Measurements from ENCODE around the gene MMP17.

MMP17 gene

DNA sequence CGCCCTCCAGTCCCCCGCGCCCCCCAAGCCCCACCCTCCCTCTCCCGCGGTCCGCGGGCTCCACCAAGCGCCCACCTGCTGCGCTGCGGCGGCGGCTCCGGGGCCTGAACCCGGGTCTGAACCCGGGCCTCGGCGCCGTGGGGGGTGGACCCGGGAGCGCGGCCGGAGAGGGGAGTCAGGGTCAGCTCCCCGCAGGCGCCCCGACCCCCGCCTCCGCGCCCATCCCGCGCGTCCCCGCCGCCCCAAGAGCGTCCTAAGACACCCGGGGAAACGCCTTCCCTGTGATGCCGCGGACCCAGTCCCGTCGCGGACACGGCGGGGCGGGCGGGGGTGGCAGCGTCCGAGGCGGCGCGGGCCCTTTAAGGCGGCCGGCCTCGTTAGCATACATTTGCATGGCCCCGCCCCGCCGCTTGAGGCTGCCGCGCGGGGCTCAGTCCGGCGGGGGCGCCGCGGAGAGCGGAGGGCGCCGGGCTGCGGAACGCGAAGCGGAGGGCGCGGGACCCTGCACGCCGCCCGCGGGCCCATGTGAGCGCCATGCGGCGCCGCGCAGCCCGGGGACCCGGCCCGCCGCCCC is at the start of gene MMP17:
TSS of gene MMP17 (plus strand) at position 433 of the 574 bp plus-strand sequence. CDS start at position 535, 102 bp downstream.
- peak; percentile 32 for TF ChIP-seq CTCF (IDR thresholded peaks at IDR 0.05; ENCODE audit: insufficient read depth, low read length, poor library complexity, severe bottlenecking)
- H3K27me3 ChIP-seq (replicated peaks; ENCODE audit: control insufficient read depth, insufficient read depth, low read length): peaks cover 4% of the 10 kb centered on the region; the same call in 1 of the 2 replicates
- DNase-seq (ENCODE audit: extremely low read depth, insufficient read length): no peak
- H3K36me3 ChIP-seq (ENCODE audit: control insufficient read depth, insufficient read depth, low read length): no peaks in the 10 kb centered on the region
- H3K4me3 ChIP-seq (replicated peaks; ENCODE audit: low read depth, low read length): peak within 1 kb of the TSS; percentile 35

GRCh38 chr12:131779027-131779426 is 49.2 kb upstream of the MMP17 start:
- TF ChIP-seq CTCF (IDR thresholded peaks at IDR 0.05; ENCODE audit: insufficient read depth, low read length, poor library complexity, severe bottlenecking): no peak
- DNase-seq (ENCODE audit: extremely low read depth, insufficient read length): no peak
- no peak overlapping the region for H3K4me3 ChIP-seq (replicated peaks; ENCODE audit: low read depth, low read length)
- peaks cover 6% of the 10 kb centered on the region for H3K36me3 ChIP-seq (ENCODE audit: control insufficient read depth, insufficient read depth, low read length)
- no peaks in the 10 kb centered on the region for H3K27me3 ChIP-seq (replicated peaks; ENCODE audit: control insufficient read depth, insufficient read depth, low read length)

- H3K36me3 ChIP-seq (ENCODE audit: control insufficient read depth, insufficient read depth, low read length): peaks cover 14% of the 10 kb centered on the region
- H3K27me3 ChIP-seq (replicated peaks; ENCODE audit: control insufficient read depth, insufficient read depth, low read length): no peaks in the 10 kb centered on the region
- TF ChIP-seq CTCF (IDR thresholded peaks at IDR 0.05; ENCODE audit: insufficient read depth, low read length, poor library complexity, severe bottlenecking): no peak
- H3K4me3 ChIP-seq (replicated peaks; ENCODE audit: low read depth, low read length): no peak overlapping the region
- no peak for DNase-seq (ENCODE audit: extremely low read depth, insufficient read length)
Observed at GRCh38 chr12:131782061-131782460, 46.1 kb upstream of the MMP17 start.

DNA sequence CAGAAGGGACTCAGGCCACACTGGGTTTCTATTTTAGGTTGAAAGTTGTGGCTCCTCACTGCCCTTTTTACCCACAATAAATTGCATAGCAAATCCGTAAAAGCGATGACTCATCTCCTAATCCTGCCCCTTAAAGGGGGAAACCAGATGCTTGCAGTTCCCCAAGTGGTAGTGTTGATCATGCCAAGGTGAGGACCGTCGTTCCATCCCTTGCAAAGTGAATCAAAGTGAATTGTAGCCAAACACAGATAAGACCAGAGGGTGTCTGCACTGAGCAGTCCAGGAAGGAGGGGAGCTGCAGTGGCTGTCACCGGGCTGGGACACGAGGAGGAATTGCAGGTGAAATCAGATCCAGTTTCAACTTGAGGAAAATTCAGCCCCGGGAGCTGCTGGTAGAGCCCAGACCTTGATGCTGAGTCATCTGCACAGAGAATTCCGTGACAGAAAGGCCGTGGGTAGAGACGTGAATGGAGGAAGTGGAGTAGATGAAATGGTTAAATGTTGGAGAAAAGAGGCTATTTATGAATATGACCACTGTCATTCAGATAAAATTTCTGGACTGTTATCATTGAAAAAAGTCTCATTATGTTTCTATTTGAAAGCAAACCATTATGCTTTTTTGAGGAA is 44.2 kb upstream of the MMP17 start:
- TF ChIP-seq CTCF (IDR thresholded peaks at IDR 0.05; ENCODE audit: insufficient read depth, low read length, poor library complexity, severe bottlenecking): no peak
- H3K4me3 ChIP-seq (replicated peaks; ENCODE audit: low read depth, low read length): no peak overlapping the region; the same call in 1 of the 2 replicates
- peaks cover 22% of the 10 kb centered on the region for H3K36me3 ChIP-seq (ENCODE audit: control insufficient read depth, insufficient read depth, low read length)
- H3K27me3 ChIP-seq (replicated peaks; ENCODE audit: control insufficient read depth, insufficient read depth, low read length): no peaks in the 10 kb centered on the region
- DNase-seq (ENCODE audit: extremely low read depth, insufficient read length): peak; percentile 49

GRCh38 chr12:131784909-131785762 is 43.1 kb upstream of the MMP17 start:
- no peak for TF ChIP-seq CTCF (IDR thresholded peaks at IDR 0.05; ENCODE audit: insufficient read depth, low read length, poor library complexity, severe bottlenecking)
- peaks cover 26% of the 10 kb centered on the region for H3K36me3 ChIP-seq (ENCODE audit: control insufficient read depth, insufficient read depth, low read length)

More at GRCh38 chr12:131784909-131785762, 43.1 kb upstream of the MMP17 start:
- DNase-seq (ENCODE audit: extremely low read depth, insufficient read length): no peak
- H3K27me3 ChIP-seq (replicated peaks; ENCODE audit: control insufficient read depth, insufficient read depth, low read length): no peaks in the 10 kb centered on the region
- H3K4me3 ChIP-seq (replicated peaks; ENCODE audit: low read depth, low read length): no peak overlapping the region
